ENCODE results near the gene ZNF883.
"Not testable (repeated sequence)": the region's sequence is repeated elsewhere in the genome, so short reads cannot be mapped to it uniquely, and the experiment has no call there.

- TF ChIP-seq CTCF (IDR thresholded peaks at IDR 0.05; ENCODE audit: control extremely low read depth in 1 of 3, insufficient read depth in 1 of 3, low read depth in 1 of 3, low read length in 3 of 3); YY1 (IDR thresholded peaks at IDR 0.05; ENCODE audit: low read depth, low read length); ZNF274 (IDR thresholded peaks at IDR 0.05; ENCODE audit: borderline replicate concordance, extremely low read depth, low read length); JUN (IDR thresholded peaks at IDR 0.05; ENCODE audit: low read depth, low read length); EGR1 (IDR thresholded peaks at IDR 0.05; ENCODE audit: borderline replicate concordance, low read depth, low read length): not testable (repeated sequence)
- peak; percentile 79 for TF ChIP-seq EZH2 (IDR thresholded peaks at IDR 0.05; ENCODE audit: low read depth, low read length, severe bottlenecking)
These were observed 47.7 kb upstream of the ZNF883 start for GRCh38 chr9:113059581-113060284.
